Activated T-helper 17 cell treated with anti-CD3 and anti-CD28 coated beads, Interleukin-2, amount 50 U/mL, for 72 hours (primary cell): ENCODE results near the gene ZNF318. TPM values are rescaled to one million over a fixed set of nuclear protein-coding genes. Genes with fewer than 3 reads are reported as not detected.
"Not testable (repeated sequence)": the region's sequence is repeated elsewhere in the genome, so short reads cannot be mapped to it uniquely, and the experiment has no call there.

Experiments used
- ATAC-seq: fragments of 150-1000 bp; cut with Tn5 transposase; replicated peaks from 2 replicates; pipeline ENCODE4 v1.10.0; 2021; ENCODE audit warnings: mild to moderate bottlenecking, moderate library complexity
- H3K27ac Mint-ChIP-seq: one replicate; pipeline ENCODE4 v1.8.0; 2022; ENCODE audit warnings: mixed read lengths
- H3K27me3 Mint-ChIP-seq: one replicate; pipeline ENCODE4 v1.8.0; 2022; ENCODE audit warnings: mixed read lengths
- H3K36me3 Mint-ChIP-seq: one replicate; pipeline ENCODE4 v1.8.0; 2022; ENCODE audit warnings: low read depth, mild to moderate bottlenecking, mixed read lengths
- H3K4me1 Mint-ChIP-seq: one replicate; pipeline ENCODE4 v1.8.0; 2022; ENCODE audit warnings: mixed read lengths
- H3K4me3 Mint-ChIP-seq: one replicate; pipeline ENCODE4 v1.8.0; 2022; ENCODE audit warnings: mild to moderate bottlenecking, mixed read lengths
- H3K9me3 Mint-ChIP-seq: one replicate; pipeline ENCODE4 v1.8.0; 2022; ENCODE audit warnings: mixed read lengths
- total RNA-seq, 2 donors: library from RNA; stranded (reverse); gene quantifications; one replicate each; pipeline ENCODE4 v1.2.3, GENCODE V29; 2022

Gene ZNF318
- total RNA-seq, 2 donors from 2014 or later: 11.2 to 21.0 TPM

DNA sequence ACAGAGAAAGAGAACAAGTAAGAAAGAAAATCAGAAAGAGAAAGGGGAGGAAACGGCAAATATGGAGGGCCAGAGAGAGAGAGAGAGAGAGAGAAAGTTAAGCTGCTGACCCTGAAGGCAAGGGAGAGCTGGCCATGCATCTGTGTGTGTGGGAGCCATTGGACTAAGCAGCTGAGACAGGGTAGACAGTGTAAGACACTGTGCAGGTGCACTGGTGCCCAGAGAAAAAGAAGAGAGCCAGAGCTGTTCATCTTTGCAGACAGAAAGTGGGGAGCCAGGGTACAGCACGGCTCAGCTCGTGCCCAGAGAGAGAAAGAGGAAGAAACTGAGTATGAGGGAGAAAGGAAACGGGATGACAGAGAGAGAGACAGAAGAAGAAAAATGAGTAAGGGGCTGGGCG, 24.2 kb upstream of the ZNF318 start:
- Mint-ChIP-seq H3K4me3 (no peak overlapping the region), H3K27me3 (no peaks in the 10 kb centered on the region), H3K36me3 (no peaks in the 10 kb centered on the region), H3K4me1 (peaks cover 20% of the 10 kb centered on the region), H3K9me3 (no peaks in the 10 kb centered on the region), H3K27ac (no peak overlapping the region)
- ATAC-seq: no peak

DNA sequence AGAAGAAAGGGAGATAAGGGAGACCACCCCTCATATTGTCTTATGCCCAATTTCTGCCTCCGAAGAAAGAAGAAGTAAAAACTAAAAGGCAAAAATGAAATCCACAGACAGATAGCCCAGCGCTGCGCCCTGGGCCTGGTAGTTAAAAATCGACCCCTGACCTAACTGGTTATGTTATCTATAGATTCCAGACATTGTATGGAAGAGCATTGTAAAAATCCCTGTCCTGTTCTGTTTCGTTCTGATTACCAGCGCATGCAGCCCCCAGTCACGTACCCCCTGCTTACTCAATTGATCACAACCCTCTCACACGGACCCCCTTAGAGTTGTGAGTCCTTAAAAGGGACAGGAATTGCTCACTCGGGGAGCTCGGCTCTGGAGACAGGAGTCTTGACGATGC, 23.7 kb upstream of the ZNF318 start:
- H3K27ac Mint-ChIP-seq, H3K36me3 Mint-ChIP-seq, H3K27me3 Mint-ChIP-seq: not testable (repeated sequence)

DNA sequence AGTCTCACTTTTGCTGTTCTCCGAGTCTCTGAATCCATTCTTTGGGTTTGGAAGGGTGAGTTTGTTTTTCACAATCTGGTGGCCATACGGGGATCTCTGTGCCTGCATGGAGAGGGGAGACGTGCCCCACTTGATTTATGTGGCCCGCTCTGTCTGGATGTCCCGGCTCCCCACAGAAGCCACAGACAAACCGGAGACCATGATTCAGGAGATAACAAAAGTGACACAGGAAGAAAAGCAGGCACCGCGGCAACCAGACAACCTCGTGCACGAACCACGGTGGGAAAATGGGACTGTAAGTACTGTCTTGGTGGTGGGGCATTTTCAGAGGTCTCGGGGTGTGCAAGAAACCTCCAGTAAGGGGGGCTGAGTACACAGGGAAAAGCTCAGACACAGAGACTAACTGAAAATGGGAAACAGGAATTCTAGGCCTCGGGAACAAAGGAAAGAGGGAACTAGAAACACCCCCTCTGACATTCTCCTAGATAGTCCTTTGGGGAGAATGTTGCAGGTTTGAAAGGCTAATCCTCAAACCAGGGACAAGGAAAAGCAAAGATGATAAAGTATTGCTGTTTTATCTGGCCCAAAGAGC, 22.1 kb upstream of the ZNF318 start:
- ATAC-seq: peak; percentile 67
- peaks cover 20% of the 10 kb centered on the region for H3K4me1 Mint-ChIP-seq
- no peaks in the 10 kb centered on the region for H3K27me3 Mint-ChIP-seq
- H3K27ac Mint-ChIP-seq: peak overlapping the region; percentile 37
- no peaks in the 10 kb centered on the region for H3K9me3 Mint-ChIP-seq
- H3K36me3 Mint-ChIP-seq: no peaks in the 10 kb centered on the region
- peak overlapping the region; percentile 74 for H3K4me3 Mint-ChIP-seq

More for the DNA sequence above, 23.7 kb upstream of the ZNF318 start:
- ATAC-seq, H3K4me3 Mint-ChIP-seq, H3K9me3 Mint-ChIP-seq: not testable (repeated sequence)
- peaks cover 20% of the 10 kb centered on the region for H3K4me1 Mint-ChIP-seq

DNA sequence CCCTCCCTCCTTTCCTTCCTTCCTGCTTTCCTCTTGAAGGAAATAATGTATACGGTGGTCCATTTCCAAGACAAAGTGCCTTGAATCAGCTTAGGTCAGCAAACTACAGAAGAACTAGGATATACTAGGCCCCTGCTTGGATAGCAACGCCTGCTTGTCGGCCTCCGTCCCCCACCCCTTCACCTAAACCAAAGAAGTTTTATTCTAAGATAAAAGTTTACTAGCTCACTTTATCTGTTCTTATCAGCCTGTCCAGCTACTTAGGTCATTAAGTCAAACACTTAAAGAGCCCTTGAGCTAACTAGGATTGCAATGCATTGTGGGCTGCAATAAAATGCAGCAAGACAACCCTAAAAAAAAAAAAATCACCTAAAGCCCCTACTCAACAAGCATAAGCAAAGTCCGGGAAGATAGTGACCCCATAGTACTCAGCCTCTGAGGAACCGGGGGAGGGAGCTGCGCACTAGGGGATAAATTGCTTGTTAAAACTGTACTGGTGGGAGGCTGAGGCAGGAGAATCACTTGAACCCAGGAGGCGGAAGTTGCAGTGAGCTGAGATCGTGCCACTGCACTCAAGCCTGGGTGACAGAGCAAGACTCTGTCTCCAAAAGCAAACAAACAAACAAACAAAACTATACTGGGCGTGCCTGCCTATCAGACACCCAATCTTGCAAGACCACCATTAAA, 21.4 kb upstream of the ZNF318 start:
- H3K27me3 Mint-ChIP-seq, H3K9me3 Mint-ChIP-seq, H3K36me3 Mint-ChIP-seq: not testable (repeated sequence)
- peak overlapping the region; percentile 74 for H3K4me3 Mint-ChIP-seq
- peaks cover 25% of the 10 kb centered on the region for H3K4me1 Mint-ChIP-seq
- peak; percentile 9 for ATAC-seq
- peak overlapping the region; percentile 37 for H3K27ac Mint-ChIP-seq

DNA sequence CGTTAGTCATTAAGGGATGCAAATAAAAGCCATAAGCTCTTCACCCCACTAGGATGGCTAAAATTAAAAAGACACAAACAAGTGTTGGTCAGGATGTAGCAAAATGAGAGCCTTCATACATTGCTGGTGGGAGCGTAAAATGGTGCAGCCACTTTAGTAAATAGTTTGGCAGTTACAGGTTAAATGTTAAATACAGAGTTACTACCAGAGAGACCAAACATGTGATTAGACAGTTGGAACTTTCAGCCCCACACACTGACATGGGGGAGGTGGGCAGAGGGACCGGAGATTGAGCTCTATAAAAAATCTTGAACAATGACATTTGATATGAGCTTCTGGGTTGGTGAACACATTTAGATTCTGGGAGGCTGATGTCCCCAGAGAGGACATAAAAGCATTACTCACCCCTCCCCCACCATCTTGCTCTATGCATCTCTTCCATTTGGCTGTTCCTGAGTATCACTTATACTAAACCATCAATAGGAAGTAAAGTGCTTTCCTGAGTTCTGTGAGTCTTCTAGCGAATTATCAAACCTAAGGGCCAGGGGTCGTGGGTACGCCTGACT, 20.4 kb upstream of the ZNF318 start:
- no peak for ATAC-seq
- Mint-ChIP-seq H3K27ac (no peak overlapping the region), H3K4me1 (peaks cover 29% of the 10 kb centered on the region), H3K4me3 (no peak overlapping the region), H3K27me3 (no peaks in the 10 kb centered on the region), H3K36me3 (no peaks in the 10 kb centered on the region), H3K9me3 (no peaks in the 10 kb centered on the region)

DNA sequence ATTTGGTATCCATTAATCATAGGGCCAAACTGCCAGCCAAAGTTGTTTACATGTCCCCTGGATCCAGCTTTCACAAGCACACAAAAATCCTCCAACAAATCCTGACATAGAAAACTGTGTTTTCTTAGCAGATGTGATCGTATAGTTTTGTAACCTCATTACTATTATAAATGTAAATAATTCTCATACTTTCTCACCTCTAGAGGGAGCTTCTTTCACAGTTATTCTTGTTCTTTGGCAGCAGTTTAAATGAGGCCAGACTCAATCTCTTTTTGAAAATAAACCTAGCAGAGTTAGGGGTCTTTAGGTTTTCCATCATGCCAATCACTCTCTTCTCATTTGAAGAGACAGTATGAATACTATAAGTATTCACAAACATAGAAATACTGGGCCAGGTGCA, 17.0 kb upstream of the ZNF318 start:
- Mint-ChIP-seq H3K4me3 (no peak overlapping the region), H3K27ac (no peak overlapping the region), H3K27me3 (no peaks in the 10 kb centered on the region), H3K36me3 (peaks cover 5% of the 10 kb centered on the region), H3K4me1 (peaks cover 43% of the 10 kb centered on the region), H3K9me3 (no peaks in the 10 kb centered on the region)
- ATAC-seq: no peak

DNA sequence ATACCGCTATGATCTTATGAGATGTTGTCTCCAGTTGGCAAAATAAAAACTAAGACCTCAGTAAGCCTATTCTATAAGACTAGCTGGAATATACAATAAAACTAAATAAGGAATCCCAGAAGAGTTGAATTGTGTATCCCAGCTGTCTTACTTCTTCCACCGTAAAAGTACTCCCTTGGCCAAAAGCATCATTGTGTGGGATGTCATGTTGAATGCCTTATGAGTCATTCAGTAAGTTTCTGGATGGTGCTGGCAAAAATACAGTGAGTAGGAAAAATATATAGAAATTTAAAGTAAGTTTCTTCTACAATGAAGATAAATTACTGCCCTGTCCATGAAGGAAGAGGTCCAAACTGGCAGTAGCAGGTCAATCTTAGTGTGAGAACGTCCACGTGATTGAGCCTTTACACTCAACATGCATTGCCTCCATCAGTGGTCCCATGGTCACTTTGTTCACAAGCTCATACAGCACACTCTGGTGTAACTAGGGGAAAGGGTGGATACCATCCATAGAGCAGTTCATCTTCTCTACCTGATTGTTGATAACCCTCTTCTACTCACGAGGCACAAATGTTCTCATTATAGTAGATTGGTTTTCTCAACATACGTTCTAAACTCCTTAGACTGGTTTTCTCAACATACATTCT, 13.7 kb upstream of the ZNF318 start:
- Mint-ChIP-seq H3K4me1 (peaks cover 36% of the 10 kb centered on the region), H3K27ac (peak overlapping the region; percentile 92), H3K27me3 (no peaks in the 10 kb centered on the region), H3K36me3 (peaks cover 5% of the 10 kb centered on the region), H3K4me3 (peak overlapping the region; percentile 80), H3K9me3 (no peaks in the 10 kb centered on the region)
- peak; percentile 25 for ATAC-seq

DNA sequence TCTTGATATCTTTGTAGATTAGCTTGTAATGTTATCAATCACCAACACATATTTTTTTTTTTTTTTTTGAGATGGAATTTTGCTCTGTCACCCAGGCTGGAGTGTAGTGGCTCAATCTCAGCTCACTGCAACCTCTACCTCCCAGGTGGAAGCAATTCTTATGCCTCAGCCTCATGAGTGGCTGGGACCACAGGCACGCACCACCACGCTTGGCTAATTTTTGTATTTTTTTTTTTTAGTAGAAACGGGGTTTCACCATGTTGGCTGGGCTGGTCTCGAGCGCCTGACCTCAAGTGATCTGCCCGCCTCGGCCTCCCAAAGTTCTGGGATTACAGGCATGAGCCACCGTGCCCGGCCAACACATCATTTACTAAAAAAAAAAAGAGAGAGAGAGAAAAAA, 11.4 kb upstream of the ZNF318 start:
- not testable (repeated sequence) for ATAC-seq, H3K27ac Mint-ChIP-seq, H3K27me3 Mint-ChIP-seq, H3K9me3 Mint-ChIP-seq, H3K4me3 Mint-ChIP-seq, H3K36me3 Mint-ChIP-seq
- H3K4me1 Mint-ChIP-seq: peaks cover 41% of the 10 kb centered on the region

DNA sequence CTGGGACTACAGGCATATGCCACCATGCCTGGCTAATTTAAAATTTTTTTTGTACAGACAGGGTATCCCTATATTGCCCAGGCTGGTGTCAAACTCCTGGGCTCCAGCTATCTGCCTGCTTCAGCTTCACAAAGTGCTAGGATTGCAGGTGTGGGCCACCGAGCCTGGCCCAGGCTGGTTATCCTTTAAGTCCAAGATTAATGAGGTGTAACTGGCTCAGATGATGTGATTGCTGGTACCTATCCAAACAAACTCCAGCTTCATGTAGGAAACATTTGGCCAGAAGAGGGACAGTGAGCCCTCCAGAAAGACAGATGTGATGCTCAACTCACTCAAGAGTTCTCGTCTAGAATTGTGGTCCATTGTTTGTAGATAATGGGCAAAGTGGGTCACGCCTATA, 9.2 kb upstream of the ZNF318 start:
- no peak overlapping the region for H3K27ac Mint-ChIP-seq

DNA sequence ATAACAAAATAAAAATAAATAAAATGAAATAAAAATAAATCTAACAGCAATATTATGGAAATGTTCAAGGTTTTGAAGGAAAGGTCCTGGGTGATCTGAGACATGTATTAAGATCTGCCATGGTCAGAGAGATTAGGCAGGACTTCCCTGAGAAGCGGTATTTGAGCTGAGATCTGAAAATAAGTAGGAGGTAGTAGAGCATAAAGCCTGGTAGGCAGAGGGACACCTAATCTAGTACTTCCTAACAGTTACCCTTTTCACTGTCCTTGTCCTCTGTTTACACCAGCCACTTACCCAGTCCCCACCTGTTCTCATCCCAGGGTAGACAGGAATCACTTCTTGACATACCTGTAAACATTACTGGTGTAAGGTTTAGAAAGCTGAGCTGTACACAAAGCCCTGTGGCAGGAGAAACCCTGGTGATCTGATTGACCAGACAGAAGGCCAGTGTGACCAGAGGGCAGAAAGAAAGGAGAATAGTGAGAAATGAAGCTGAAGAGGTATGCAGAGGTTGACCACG, 8.3 kb upstream of the ZNF318 start:
- Mint-ChIP-seq H3K4me3 (no peak overlapping the region), H3K27ac (no peak overlapping the region), H3K36me3 (no peaks in the 10 kb centered on the region), H3K4me1 (peaks cover 17% of the 10 kb centered on the region), H3K27me3 (no peaks in the 10 kb centered on the region), H3K9me3 (no peaks in the 10 kb centered on the region)
- no peak for ATAC-seq

More for the DNA sequence above, 9.2 kb upstream of the ZNF318 start:
- Mint-ChIP-seq H3K4me1 (peaks cover 26% of the 10 kb centered on the region), H3K36me3 (peaks cover under 1% of the 10 kb centered on the region), H3K4me3 (no peak overlapping the region), H3K27me3 (no peaks in the 10 kb centered on the region), H3K9me3 (no peaks in the 10 kb centered on the region)
- ATAC-seq: no peak

DNA sequence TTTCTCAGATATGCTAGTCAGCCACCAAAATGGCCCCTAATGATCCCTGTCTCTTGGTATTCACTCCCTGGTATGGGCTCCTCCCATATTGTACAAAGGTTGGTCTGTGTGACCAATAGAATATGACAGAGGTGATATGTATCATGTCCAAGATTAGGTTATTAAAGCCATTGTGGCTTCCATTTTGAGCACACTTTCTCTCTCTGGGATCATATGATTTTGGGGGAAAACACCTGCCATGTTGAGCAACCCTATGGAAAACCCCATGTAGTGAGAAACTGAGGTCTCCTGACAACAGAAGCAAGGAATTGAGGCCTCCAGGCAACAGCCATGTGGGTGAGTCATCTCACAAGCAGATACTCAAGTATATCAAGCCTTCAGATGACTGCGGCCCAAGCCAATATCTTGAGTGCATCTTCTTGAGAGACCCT, 7.1 kb upstream of the ZNF318 start:
- H3K4me3 Mint-ChIP-seq: peak overlapping the region; percentile 4
- H3K27me3 Mint-ChIP-seq: no peaks in the 10 kb centered on the region
- H3K9me3 Mint-ChIP-seq: no peaks in the 10 kb centered on the region
- H3K36me3 Mint-ChIP-seq: no peaks in the 10 kb centered on the region
- peak; percentile 96 for ATAC-seq
- H3K27ac Mint-ChIP-seq: no peak overlapping the region
- H3K4me1 Mint-ChIP-seq: peaks cover 13% of the 10 kb centered on the region

DNA sequence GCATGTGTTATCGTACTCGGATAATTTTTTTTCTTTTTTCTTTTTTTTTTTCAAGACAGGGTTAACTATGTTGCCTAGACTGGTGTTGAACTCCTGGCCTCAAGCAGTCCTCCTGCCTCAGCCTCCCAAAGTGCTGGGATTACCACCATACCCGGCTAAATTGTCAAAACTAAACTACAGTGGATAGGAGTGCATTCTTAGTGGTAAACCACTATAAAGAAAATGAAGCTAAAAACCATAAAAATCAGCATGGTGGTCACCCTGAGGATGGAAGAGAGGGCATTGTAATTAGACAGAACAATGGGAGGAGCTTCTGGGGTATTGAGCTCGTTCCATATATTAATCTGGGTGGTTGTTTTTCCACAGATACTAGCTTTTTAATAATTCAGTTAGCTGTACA, 6.2 kb upstream of the ZNF318 start:
- H3K36me3 Mint-ChIP-seq: no peaks in the 10 kb centered on the region
- H3K27ac Mint-ChIP-seq: no peak overlapping the region
- no peaks in the 10 kb centered on the region for H3K27me3 Mint-ChIP-seq
- no peak overlapping the region for H3K4me3 Mint-ChIP-seq
- ATAC-seq: peak; percentile 18
- no peaks in the 10 kb centered on the region for H3K9me3 Mint-ChIP-seq
- H3K4me1 Mint-ChIP-seq: peaks cover 10% of the 10 kb centered on the region

DNA sequence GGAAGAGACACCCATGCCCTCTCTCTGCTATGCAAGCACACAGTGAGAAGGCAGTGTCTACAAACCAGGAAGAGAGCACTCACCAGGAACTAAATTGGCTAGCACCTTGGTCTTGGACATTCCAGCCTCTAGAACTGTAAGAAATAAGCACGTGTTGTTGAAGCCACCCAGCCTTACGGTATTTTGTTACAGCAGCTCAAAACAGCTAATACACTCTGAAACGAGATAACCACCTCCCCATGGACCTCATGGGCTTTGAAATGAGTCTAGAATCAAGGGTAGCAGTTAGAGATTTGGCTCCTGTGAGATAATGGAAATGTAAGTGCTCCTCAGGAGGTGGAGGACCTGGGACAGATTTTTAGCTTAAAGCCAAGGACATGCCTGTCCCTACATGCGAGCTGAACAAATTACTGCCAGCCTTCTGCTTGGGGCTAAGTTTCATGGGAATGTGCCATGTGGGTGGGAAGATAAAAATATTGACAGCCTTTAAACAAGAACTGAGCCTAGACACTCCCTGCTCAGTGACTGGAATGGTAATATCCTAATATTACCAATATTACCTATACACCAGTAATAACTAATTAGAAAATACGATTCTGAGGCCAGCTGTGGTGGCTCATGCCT, 3.9 kb upstream of the ZNF318 start:
- Mint-ChIP-seq H3K4me3 (no peak overlapping the region), H3K9me3 (no peaks in the 10 kb centered on the region), H3K27me3 (no peaks in the 10 kb centered on the region), H3K36me3 (no peaks in the 10 kb centered on the region), H3K27ac (no peak overlapping the region), H3K4me1 (peaks cover 15% of the 10 kb centered on the region)
- no peak for ATAC-seq

DNA sequence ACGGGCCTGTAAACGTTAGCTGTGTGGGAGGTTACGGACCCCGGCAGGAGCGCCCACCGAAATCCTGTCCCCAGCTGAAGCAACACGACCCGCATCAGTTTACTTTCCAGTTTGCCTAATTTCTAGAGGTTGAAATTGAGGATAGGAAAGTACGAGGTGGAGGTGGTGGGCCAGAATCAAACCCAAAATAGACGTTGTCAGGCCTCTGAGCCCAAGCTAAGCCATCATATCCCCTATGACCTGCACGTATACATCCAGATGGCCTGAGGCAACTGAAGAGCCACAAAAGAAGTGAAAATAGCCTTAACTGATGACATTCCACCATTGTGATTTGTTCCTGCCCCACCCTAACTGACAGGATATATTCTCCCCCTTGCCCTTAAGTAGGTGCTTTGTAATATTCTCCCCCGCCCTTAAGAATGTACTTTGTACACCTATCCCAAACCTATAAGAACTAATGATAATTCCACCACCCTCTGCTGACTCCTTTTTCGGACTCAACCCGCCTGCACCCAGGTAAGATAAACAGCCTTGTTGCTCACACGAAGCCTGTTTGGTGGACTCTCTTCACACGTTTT, 645 bp upstream of the ZNF318 start:
- not testable (repeated sequence) for H3K27me3 Mint-ChIP-seq, H3K36me3 Mint-ChIP-seq, H3K9me3 Mint-ChIP-seq
- peak; percentile 15 for ATAC-seq
- Mint-ChIP-seq H3K27ac (peak overlapping the region; percentile 94), H3K4me3 (peak overlapping the region; percentile 89), H3K4me1 (peaks cover 17% of the 10 kb centered on the region)
